Measurements from ENCODE around the gene MAEA. TPM values are rescaled to one million over a fixed set of nuclear protein-coding genes. Genes with fewer than 3 reads are reported as not detected.

MAEA gene
- total RNA-seq, 1 experiment from 2014 or later, result 127 TPM

DNA sequence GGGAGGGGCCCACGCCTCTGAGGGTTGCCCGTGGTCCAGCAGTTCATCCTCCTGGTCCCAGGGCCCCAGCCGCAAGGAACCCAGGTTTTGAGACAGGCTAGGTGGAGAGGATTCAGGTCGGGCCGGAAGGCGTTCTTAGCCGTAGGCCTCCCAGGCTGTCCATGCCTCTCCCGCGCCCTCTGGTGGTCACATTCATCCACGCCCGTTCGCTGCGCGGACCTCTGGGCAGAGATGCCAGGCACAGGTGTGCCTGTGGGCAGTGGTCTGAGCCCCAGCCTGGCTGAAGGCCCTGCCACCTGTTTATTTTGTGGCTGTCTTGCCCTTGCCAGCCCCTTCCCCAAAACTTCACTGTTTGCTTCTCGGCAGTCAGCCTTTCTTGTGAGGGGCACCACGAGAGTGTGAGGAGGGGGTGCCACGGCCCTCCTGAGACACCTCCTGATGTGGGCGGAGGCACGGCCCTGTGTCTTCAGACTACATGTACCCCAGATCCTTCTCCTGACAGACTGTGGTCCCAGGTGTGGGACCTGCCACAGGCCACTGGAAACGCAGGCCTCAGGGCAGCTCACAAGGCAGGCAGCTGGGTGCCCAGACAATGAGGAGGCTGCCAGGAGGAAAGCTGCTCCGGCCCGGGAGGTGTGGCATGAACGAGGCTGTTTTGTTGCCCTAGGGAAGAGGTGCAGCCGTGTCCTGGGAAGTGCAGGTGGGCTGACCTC is 62.3 kb downstream of the MAEA start:
- DNase-seq (ENCODE audit: low spot score), result peak; percentile 92

DNA sequence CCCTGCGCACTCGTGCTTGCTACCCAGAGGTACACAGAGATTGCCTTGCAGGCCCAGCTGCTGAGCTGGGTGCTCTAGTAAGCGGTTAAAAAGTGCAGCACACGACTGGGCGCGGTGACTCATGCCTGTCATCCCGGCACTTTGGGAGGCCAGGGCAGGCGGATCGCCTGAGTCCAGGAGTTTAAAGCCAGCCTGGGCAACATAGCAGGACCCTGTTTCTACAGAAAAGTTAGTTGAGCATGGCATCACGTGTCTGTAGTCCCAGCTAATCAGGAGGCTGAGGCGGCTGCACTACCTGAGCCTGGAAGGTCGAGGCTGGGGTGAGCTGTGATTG is 62.8 kb downstream of the MAEA start:
- no peak for DNase-seq (ENCODE audit: low spot score)

DNA sequence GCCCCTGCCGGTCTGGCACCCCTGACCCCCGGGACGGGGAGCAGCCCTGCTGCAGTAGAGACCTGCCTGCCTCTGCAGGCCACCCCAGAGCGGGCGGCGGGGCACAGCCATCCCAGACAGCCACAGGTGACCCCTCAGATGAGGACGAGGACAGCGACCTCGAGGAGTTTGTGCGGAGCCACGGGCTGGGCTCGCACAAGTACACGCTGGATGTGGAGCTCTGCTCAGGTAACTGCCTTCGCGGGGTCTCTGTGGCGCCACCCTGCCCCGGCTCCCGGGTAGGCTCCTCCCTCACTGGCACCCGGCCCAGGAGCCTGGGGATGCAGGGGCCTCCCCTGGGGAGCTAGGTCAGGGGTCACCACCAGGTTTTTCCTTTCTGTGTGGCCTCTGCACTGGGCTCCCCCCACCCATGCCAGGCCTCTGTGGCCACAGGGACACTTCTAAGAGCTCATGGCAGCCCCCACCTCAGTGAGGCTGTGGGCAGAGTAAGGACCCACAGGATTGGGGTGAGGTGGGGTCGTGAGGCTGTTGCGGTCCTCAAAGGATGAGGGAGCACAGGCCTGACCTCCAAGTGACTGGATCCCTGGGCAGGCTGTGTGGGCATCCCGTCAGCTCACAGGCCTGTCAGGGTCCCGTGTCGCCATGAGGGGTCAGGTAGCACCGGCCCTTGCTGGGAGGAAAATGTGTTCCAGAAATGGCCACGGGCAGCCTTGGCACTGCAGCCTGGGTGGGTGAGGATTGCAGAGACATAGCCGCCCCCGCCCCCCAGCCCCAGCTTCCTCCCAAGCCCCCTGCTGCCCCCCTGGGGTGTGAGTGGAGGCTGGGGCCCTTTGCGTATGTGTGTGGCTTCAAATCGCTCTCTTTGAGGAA is 63.7 kb downstream of the MAEA start:
- DNase-seq (ENCODE audit: low spot score), result no peak

DNA sequence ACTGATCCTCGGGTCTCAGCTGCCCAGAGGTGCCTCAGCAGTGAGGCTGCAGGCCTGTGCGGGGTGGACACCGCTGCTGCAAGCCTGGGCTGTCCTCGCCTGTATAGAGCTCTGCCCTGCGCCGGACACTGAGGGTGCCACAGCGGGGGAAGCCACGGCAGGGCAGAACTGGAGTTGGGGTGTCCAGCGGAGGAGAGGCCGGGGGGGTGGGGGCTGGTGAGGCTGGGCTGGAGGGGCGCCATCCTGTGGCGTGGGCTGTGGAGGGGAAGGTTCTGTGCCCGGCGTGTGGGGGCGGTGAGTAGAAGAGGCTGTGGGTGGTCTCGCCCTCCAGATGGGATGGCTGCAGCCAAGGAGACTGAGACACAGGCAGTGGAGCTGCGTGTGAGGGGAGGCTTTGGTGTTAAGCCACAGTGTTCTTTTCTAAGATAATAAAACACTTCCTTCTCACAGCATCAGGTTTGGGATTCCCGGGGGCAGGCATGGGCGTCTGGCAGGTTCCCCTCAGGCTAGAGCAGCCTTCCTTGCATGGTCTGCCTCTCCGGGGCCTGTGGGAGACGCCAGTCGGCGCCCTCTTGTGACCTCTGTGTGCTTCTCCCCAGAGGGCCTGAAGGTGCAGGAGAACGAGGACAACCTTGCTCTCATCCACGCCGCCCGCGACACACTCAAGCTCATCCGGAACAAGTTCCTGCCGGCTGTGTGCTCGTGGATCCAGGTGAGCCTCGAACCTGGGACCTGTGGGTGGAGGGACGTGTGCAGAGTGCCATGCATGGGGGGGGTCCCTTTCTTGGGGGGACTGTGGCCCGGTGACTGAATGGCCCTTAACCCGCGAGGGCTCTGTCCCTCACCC is 64.7 kb downstream of the MAEA start:
- DNase-seq (ENCODE audit: low spot score), result no peak

DNA sequence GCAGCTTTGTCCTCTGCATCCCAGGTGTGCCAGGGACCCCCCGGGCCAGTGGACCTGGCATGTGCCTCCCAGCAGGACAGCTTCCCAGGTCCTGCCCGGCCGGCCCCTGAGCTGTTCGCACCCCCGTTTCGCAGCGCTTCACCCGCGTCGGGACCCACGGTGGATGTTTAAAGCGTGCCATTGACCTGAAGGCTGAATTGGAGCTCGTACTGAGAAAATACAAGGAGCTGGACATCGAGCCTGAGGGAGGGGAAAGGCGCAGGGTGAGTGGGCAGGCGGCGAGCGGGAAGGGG is 65.2 kb downstream of the MAEA start:
- DNase-seq (ENCODE audit: low spot score), result no peak

DNA sequence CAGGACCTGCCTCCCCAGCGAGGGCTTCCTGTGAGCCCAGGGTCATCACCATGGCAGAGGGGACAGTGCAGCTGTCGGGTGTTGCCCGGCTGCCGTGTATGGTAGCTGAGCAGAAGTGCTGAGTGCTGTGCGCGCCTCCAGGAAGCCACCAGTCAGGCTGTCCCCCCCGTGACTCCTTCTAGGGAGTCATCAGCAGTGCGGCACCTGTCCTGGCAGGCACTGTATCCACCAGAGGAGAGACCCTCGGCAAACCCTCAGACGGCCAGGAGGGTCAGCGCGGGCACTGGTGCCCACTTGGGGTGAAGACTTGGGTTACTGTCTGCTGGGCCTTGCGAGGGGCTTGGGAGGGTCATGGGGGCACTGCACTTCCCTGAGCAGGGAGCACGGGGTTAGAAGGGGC is 65.7 kb downstream of the MAEA start:
- DNase-seq (ENCODE audit: low spot score), result no peak

DNA sequence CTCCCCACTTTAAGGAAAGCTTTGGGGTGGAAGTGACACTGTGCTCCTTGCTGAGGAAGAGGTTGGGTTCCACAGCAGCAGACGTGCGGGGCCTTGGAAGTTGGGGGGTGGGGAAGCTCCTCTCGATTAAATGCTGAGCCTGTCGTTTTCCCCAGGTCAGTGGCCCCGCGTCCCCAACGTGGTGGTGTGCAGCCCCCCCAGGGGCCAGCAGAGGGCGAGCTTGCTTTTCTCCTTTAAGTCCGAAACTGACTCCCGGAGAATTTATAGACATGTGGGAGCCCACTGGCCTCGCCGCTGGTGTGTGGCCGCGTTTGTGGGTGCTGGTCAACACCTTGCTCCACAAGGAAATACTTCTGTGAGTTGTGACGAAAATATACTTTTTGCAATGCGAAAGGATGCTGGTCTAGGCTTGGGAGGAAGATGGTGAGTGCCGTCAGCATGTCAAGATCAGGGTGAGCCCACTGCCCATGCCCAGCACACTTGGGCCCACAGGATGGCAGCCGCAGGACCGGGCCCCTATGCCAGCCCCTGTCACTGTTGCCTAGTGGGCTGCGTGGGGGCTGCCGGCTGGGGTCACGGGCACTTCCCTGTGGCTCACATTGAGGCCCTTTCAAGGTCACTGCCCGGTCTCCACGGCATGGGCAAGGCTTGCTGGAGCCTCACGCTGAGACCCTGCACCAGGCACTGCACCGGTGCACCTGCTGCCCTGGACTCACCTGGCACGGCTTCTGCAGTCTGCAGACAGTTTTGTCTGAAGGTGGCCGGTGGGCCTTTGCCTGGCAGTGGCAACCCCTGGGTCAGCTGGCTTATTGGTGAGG is 66.7 kb downstream of the MAEA start:
- DNase-seq (ENCODE audit: low spot score), result peak; percentile 45

DNA sequence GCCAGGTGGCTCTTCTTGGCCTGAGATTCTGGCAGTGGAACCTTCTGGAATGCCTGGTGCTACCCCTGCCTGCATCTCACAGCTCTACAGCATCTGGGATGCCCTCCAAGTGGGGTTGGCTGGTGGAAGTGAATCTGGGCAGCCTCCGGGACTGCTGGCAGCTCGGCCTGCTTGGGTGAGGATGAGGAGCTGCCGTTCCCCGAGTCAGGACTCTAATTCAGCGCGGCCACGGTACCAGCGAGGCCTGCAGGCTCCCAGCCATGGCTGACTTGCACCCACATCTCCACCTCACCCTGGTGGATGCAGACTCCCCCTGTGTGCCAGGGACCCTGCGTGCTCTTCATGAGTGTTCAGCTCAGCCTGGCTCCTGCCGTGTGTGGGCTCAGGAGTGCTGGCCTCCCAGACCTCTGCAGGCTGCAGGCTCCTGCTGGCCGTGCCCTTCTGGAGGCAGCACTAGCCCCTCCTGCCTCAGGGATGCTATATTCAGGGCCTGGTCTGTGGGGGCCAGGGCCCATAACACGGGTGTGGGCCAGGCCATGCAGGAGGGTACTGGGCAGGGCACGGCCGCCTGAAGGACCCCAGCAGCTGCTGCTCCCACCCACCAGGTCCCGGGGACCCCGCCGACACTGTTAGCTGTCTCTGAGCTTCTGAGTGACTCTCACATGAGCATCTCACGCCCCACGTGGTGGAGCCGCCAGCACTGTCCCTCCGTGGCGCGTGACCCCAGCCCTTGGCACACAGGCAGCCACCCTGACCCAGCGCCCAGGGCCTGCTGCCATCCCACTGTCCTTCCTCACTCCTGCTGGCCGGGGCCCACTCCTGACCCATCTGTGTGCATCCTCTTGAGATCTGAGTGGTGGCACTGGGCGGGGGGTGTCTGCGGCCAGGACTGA is 67.9 kb downstream of the MAEA start:
- no peak for DNase-seq (ENCODE audit: low spot score)

DNA sequence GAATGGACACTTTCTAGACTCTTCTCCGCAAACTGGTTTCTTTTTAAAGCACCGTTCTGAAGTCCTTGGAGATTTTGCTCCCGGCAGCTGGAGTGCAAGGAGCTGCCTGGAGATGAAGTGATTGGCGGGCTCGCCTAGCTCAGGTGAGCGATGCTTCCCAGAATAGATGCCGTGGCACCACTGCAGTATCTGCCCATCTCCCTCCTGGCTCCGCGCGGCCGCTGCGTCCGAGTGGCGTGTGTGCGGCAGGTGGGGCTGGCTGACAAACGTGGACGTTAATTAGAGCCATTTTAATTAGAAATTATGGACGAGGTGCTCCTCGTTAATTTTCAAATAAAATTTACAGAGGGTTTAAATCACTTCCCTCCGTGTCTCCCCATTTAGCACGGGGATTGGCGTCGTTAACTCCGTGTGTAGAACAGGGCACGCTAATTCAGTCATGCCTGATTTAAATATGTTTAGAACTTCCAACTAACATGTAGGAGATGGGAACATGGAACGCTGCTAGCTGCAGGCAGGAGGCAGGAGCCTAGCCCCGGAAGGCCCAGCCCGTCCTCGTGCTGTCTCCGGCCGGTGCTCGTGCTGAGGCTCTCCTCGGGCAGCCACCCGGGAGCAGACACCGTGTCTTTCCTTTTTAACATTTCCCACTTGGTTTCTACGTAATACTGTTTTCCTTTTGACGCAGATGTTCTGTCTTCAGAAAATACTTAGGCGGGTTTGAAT is 68.9 kb downstream of the MAEA start:
- DNase-seq (ENCODE audit: low spot score), result no peak

DNA sequence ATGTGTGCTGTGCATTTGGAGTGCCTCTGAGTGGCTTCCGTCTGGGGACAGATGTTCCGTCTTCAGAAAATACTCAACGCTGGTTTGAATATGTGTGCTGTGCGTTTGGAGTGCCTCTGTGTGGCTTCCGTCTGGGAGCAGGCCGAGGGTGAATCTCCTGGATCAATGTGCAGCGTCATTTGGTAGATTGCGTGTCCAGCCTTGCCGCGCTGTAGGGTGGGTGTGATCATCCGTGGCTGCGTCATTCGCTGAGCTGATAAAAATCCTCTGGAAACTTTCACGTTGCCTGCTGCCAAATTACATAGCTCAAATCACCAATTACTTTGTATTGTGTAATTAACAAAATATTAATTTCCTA is 69.4 kb downstream of the MAEA start:
- no peak for DNase-seq (ENCODE audit: low spot score)

DNA sequence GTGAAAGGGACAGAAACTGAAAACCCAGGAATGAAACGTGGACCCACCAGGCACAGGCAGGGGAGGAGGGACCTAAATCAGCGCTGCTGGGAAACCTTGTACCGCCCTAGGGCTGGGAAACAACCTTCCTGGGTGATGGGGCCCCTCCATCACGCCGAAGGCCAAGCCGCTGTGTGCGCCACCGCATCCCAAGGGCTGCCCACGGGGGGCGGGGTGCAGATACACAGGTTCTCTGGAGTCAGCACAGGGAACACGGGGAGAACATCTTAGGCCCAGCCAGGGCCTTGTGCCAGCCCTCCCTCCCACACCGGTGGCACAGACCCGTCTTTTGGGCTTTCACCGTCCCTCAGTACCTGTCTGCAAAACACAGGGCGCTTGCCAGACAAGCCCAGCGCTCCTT is 70.3 kb downstream of the MAEA start:
- no peak for DNase-seq (ENCODE audit: low spot score)

DNA sequence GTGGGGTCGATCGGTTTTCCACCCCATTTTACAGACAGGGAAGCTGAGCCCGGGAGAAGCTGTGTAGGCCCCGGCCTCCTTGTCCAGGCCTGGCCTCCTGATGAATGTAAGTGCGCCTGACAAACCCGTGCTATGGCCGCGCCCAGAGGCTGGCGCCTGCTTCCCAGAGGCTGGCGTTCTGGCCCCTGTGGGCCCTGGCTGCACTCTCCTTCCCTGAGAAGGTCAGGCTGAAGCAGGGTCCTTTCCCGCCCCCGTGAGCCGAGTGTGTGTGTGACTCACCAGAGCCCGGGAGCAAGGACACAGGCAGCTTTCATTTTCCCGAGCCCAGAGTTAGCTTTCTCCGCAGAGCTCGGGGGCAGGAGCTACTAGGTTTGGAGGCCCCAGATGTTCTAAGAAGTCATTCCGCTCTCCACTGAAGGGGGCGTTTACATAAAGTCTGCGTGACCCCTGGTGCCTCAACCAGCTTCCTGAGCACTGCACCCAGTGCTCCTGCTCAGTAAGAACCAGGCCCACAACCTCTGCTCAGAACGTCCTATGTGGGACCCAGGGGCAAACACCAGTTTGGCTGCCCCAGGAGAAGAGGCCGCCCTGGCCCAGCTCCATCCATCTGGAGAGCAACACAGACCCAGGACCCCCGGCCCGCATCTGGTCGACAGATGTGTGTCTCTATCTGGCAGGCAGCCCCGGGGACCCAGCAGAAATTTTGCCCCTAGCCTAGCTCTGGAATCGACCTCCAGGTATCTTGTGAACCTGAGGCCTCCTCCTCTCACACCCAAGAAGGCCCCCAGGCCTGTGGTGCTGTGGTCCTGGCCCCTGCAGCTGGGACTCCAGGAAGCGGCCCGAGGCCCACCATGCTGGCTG is 71.0 kb downstream of the MAEA start:
- no peak for DNase-seq (ENCODE audit: low spot score)

DNA sequence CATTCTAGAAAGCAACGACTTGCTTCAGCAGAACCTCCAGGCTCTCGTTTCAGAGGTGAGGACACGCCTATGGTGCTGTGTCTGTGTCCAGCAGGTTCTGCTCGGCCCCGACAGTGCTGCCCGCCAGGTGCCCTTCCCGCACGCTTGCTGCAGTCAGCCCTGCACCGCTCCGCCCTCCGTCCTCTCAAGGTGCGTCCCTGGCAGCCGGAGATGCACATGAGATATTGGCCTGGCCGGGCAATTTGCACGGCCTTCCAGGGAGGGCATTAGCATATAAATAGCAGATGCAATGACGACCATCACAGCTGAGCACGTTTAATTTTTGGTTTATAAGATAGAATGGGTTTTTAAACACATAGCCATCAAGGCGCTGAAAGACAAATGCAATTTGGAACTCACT is 71.7 kb downstream of the MAEA start:
- DNase-seq (ENCODE audit: low spot score), result no peak

DNA sequence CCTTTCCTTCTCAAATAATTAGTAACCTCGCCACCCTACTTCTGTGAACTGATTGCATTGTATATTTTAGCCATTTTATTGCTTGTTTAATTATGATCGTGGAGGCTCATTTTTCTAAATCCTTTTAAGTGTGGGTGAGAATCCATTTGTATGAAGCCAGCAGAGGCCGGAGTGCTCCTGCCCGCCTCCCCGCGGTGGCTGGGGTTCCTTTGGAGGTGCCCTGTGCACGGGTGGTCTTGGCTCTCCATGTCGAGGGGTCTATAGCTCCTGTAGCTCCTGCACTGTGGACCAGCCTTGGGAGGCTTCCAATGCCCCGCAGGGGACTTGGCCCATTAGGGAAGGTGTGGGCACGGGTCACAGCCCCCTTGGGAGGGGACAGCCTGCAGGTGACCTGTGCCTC is 72.4 kb downstream of the MAEA start:
- DNase-seq (ENCODE audit: low spot score), result no peak

DNA sequence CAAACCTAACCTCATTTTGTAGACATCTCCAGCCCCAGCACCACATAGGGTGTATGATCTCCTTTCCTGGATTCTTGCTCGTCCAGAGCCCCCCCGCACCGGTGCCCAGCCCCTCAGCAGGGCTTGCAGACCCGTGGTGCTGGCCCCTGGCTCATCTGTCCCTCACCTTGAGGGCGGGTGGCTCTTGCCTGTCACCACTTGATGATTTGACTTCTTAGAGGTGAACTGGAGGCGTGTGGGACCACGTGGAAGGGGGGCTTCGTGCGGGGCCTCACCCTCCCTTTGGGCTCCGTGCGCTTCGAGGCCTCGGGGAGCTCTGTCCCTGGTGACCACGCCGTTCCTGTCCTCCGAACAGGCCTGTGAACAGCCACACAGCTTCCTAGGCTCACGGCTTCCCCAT is 72.8 kb downstream of the MAEA start:
- DNase-seq (ENCODE audit: low spot score), result no peak

DNA sequence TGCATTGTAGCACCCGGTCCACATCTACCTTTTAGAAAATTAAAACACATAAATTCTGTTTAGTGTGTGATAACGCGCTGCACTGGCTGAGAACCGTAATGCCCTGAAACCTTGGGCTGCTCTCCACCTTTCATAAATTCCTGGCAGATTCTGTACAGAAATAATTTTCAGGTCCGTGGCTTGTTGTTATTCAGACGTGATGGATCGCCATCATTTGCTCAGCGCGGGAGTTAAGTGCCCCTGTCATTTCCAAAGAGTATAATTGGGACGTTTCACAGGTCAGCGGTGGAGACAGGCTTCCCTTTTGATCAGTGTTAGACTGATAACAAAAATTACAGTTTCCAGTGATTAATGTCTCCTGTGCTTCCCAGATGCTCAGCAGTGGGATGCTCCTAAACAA is 73.8 kb downstream of the MAEA start:
- no peak for DNase-seq (ENCODE audit: low spot score)

DNA sequence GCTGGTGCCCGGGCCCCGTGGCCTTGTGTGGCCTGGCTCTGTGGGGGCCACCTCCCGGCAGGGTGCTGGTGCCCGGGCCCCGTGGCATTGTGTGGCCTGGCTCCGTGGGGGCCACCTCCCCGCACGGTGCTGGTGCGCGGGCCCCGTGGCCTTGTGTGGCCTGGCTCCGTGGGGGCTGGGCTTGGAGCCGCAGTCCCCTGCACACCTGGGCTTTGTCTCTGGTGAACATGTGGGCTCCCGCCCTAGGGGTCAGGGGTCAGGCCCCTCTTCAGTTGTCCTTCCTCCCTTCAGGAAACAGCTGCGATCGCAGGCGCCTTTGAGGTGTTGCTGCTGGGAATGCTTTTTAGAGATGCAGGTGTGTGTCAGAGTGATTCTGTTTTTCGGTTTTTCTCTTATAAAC is 74.5 kb downstream of the MAEA start:
- no peak for DNase-seq (ENCODE audit: low spot score)

DNA sequence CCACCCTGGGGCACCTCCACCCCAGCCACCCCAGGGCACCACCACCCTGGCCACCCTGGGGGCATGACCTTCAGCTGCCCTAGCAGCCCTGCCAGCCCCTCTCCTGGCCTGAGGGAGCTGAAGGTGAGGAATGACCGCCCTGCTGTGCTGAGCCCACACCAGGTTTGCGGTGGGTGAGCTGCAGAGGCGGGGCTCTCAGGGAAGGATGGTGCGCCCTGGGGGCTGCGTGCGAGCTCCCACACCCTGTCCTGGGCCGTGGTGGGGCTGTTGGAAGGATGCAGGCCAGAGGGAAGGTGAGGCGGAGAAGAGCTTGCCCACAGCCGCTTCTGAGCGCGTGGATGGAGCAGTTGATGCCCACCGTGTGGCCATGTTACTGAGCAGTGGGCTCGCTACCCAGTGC is 75.1 kb downstream of the MAEA start:
- no peak for DNase-seq (ENCODE audit: low spot score)
